KOPT-K1 (cell line): ENCODE measurements around the gene UNC13C.

Experiments
- H3K27ac ChIP-seq: fragments of 200-600 bp; sonication (generic); 2 replicates; pipeline ENCODE4 v1.5.1; 2016; ENCODE audit warnings: antibody characterized with exemption, mild to moderate bottlenecking, low read depth, low read length; ENCODE audit not compliant: poor library complexity, severe bottlenecking
- H3K36me3 ChIP-seq: fragments of 200-600 bp; sonication (generic); 2 replicates; pipeline ENCODE4 v1.5.1; 2017; ENCODE audit warnings: antibody characterized with exemption, mild to moderate bottlenecking, low read length, moderate library complexity; ENCODE audit not compliant: insufficient read depth
- H3K9me3 ChIP-seq: fragments of 200-600 bp; sonication (generic); 2 replicates; pipeline ENCODE4 v1.5.1; 2017; ENCODE audit warnings: antibody characterized with exemption, low read length, mild to moderate bottlenecking; ENCODE audit not compliant: insufficient read depth, poor library complexity, severe bottlenecking

UNC13C gene

GRCh38 chr15:53984221-53984620 is 6.0 kb downstream of the UNC13C start:
- H3K36me3 ChIP-seq, result no peaks in the 10 kb centered on the region
- H3K27ac ChIP-seq, result no peak overlapping the region

GRCh38 chr15:53985562-53985961 is 7.3 kb downstream of the UNC13C start:
- Histone ChIP-seq H3K36me3 (no peaks in the 10 kb centered on the region), H3K27ac (no peak overlapping the region), H3K9me3 (no peaks in the 10 kb centered on the region)

More at GRCh38 chr15:53984221-53984620, 6.0 kb downstream of the UNC13C start:
- H3K9me3 ChIP-seq, result no peaks in the 10 kb centered on the region

GRCh38 chr15:53987480-53987879 is 9.2 kb downstream of the UNC13C start:
- Histone ChIP-seq H3K36me3 (no peaks in the 10 kb centered on the region), H3K27ac (no peak overlapping the region), H3K9me3 (no peaks in the 10 kb centered on the region)

- no peaks in the 10 kb centered on the region for H3K36me3 ChIP-seq
- no peak overlapping the region for H3K27ac ChIP-seq
Observed at GRCh38 chr15:54007256-54007655, 29.0 kb downstream of the UNC13C start.

GRCh38 chr15:54011656-54012055 is 33.4 kb downstream of the UNC13C start:
- Histone ChIP-seq H3K36me3 (no peaks in the 10 kb centered on the region), H3K27ac (no peak overlapping the region)

More at GRCh38 chr15:54007256-54007655, 29.0 kb downstream of the UNC13C start:
- H3K9me3 ChIP-seq, result no peaks in the 10 kb centered on the region

GRCh38 chr15:54014067-54014655 is 35.9 kb downstream of the UNC13C start:
- Histone ChIP-seq H3K27ac (no peak overlapping the region), H3K9me3 (no peaks in the 10 kb centered on the region), H3K36me3 (no peaks in the 10 kb centered on the region)

More at GRCh38 chr15:54011656-54012055, 33.4 kb downstream of the UNC13C start:
- no peaks in the 10 kb centered on the region for H3K9me3 ChIP-seq

GRCh38 chr15:54017251-54017650 is 39.0 kb downstream of the UNC13C start:
- no peak overlapping the region for H3K27ac ChIP-seq
- no peaks in the 10 kb centered on the region for H3K9me3 ChIP-seq
- H3K36me3 ChIP-seq, result no peaks in the 10 kb centered on the region

- Histone ChIP-seq H3K36me3 (no peaks in the 10 kb centered on the region), H3K9me3 (no peaks in the 10 kb centered on the region), H3K27ac (no peak overlapping the region)
Observed at GRCh38 chr15:54017959-54018358, 39.7 kb downstream of the UNC13C start.

- no peak overlapping the region for H3K27ac ChIP-seq
- H3K9me3 ChIP-seq, result no peaks in the 10 kb centered on the region
- H3K36me3 ChIP-seq, result no peaks in the 10 kb centered on the region
Observed at GRCh38 chr15:54026258-54026657, 48.0 kb downstream of the UNC13C start.

- no peak overlapping the region for H3K27ac ChIP-seq
Observed at GRCh38 chr15:54026891-54027290, 48.6 kb downstream of the UNC13C start.

GRCh38 chr15:54029081-54029480 is 50.8 kb downstream of the UNC13C start:
- no peaks in the 10 kb centered on the region for H3K9me3 ChIP-seq
- H3K36me3 ChIP-seq, result no peaks in the 10 kb centered on the region
- no peak overlapping the region for H3K27ac ChIP-seq

More at GRCh38 chr15:54026891-54027290, 48.6 kb downstream of the UNC13C start:
- Histone ChIP-seq H3K36me3 (no peaks in the 10 kb centered on the region), H3K9me3 (no peaks in the 10 kb centered on the region)

- Histone ChIP-seq H3K9me3 (no peaks in the 10 kb centered on the region), H3K36me3 (no peaks in the 10 kb centered on the region), H3K27ac (no peak overlapping the region)
Observed at GRCh38 chr15:54032066-54032465, 53.8 kb downstream of the UNC13C start.

GRCh38 chr15:54033356-54033860 is 55.2 kb downstream of the UNC13C start:
- Histone ChIP-seq H3K36me3 (no peaks in the 10 kb centered on the region), H3K9me3 (no peaks in the 10 kb centered on the region), H3K27ac (no peak overlapping the region)

- Histone ChIP-seq H3K9me3 (no peaks in the 10 kb centered on the region), H3K36me3 (no peaks in the 10 kb centered on the region), H3K27ac (no peak overlapping the region)
Observed at GRCh38 chr15:54033869-54034458, 55.7 kb downstream of the UNC13C start.

- Histone ChIP-seq H3K27ac (no peak overlapping the region), H3K36me3 (no peaks in the 10 kb centered on the region), H3K9me3 (no peaks in the 10 kb centered on the region)
Observed at GRCh38 chr15:54035616-54036015, 57.4 kb downstream of the UNC13C start.

- no peak overlapping the region for H3K27ac ChIP-seq
- H3K36me3 ChIP-seq, result no peaks in the 10 kb centered on the region
- H3K9me3 ChIP-seq, result no peaks in the 10 kb centered on the region
Observed at GRCh38 chr15:54045397-54045796, 67.2 kb downstream of the UNC13C start.
